ENCODE measurements around the gene GAST.

DNA sequence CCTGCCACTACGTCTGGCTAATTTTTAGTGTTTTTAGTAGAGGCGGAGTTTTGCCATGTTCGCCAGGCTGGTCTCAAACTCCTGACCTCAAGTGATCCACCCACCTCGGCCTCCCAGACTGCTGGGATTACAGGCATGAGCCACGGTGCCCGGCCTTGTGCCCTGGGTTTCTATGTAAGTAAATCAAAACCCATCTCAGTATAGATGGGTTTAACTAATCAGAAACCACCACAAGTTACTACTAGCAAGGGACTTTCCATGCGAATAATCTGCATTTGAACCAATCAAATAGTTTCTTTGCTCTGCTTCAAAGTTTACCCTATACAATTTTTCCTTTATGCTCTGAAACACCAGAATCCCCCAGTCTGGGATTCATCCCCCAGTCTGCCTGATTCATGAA is 40.0 kb upstream of the GAST start:
- TF ChIP-seq, protein P1, sequence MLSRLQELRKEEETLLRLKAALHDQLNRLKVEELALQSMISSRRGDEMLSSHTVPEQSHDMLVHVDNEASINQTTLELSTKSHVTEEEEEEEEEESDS (CRISPR knock-in tag; IDR thresholded peaks at IDR 0.05) = no peak
- TF ChIP-seq HEY1 (CRISPR knock-in tag; IDR thresholded peaks at IDR 0.05; ENCODE audit: borderline replicate concordance) = no peak
- no peak for TF ChIP-seq ZNF24 (IDR thresholded peaks at IDR 0.05)
- no peak for TF ChIP-seq GABPA (tag; conservative IDR thresholded peaks at IDR 0.05; ENCODE audit: low read depth)
- no peak for TF ChIP-seq TAF7 (tag; IDR thresholded peaks at IDR 0.05)
- TF ChIP-seq NFXL1 (CRISPR knock-in tag; IDR thresholded peaks at IDR 0.05) = no peak
- no peak for TF ChIP-seq POLR2AphosphoS5 (IDR thresholded peaks at IDR 0.05; ENCODE audit: control insufficient read depth, insufficient read depth, low read depth, low read length)
- TF ChIP-seq HDAC2 (IDR thresholded peaks at IDR 0.05) = no peak
- no peak for TF ChIP-seq CBX8 (IDR thresholded peaks at IDR 0.05; ENCODE audit: borderline replicate concordance, extremely low read depth, low read depth, low read length, poor library complexity, severe bottlenecking)
- TF ChIP-seq ZNF3 (CRISPR knock-in tag; IDR thresholded peaks at IDR 0.05) = no peak
- TF ChIP-seq NFIC (IDR thresholded peaks at IDR 0.05) = no peak
- no peak for TF ChIP-seq CTCF (IDR thresholded peaks at IDR 0.05 in 2 of 3, conservative IDR thresholded peaks at IDR 0.05 in 1 of 3; ENCODE audit: insufficient read depth in 2 of 3, low read depth in 1 of 3, low read length in 3 of 3)
